Measurements from ENCODE around the gene ADCY9.

The ADCY9 gene

DNA sequence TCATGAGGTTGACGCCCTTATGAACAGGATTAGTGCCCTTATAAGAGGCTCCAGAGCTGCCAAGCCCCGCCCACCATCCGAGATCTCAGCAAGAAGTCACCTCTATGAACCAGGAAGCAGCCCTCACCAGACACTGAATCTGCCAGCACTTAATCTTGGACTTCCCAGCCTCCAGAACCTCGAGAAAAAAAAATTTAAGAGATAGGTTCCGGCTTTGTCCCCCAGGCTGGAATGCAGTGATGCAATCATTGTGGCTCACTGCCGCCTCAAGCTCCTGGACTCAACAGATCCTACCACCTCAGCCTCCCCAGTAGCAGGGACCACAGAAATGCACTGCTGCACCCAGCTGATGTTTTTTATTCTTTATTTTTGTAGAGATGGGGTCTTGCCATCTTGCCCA, 22.5 kb upstream of the ADCY9 start:
- H3K9me3 Mint-ChIP-seq = peaks cover 9% of the 10 kb centered on the region
- peaks cover 3% of the 10 kb centered on the region for H3K36me3 Mint-ChIP-seq (ENCODE audit: low read depth)
- no peak for DNase-seq (ENCODE audit: low spot score)
- peaks cover 18% of the 10 kb centered on the region for H3K4me1 Mint-ChIP-seq (ENCODE audit: low read depth)
- H3K4me3 Mint-ChIP-seq = no peak overlapping the region
- H3K27ac Mint-ChIP-seq = no peak overlapping the region
- H3K27me3 Mint-ChIP-seq (ENCODE audit: low read depth) = peaks cover 5% of the 10 kb centered on the region

DNA sequence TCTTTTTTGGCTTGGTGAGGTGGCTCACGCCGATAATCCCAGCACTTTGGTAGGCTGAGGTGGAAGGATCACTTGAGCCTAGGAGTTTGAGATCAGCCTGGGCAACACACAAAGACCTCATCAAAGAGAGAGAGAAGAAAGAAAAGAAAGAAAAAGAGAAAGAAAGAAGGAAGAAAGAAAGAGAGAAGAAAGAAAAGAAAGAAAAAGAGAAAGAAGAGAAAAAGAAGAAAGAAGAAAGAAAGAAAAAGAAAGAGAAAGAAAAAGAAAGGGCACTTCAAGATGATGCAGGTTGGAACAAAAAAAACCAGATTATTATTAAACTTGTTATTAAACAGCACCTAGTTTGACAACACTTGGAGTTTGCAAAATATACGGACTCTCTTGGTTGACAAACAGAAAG, 21.2 kb upstream of the ADCY9 start:
- Mint-ChIP-seq H3K27ac (no peak overlapping the region), H3K27me3 (ENCODE audit: low read depth) (peaks cover 5% of the 10 kb centered on the region), H3K36me3 (ENCODE audit: low read depth) (peaks cover 3% of the 10 kb centered on the region), H3K9me3 (peaks cover 9% of the 10 kb centered on the region), H3K4me1 (ENCODE audit: low read depth) (peaks cover 16% of the 10 kb centered on the region), H3K4me3 (no peak overlapping the region)
- no peak for DNase-seq (ENCODE audit: low spot score)

DNA sequence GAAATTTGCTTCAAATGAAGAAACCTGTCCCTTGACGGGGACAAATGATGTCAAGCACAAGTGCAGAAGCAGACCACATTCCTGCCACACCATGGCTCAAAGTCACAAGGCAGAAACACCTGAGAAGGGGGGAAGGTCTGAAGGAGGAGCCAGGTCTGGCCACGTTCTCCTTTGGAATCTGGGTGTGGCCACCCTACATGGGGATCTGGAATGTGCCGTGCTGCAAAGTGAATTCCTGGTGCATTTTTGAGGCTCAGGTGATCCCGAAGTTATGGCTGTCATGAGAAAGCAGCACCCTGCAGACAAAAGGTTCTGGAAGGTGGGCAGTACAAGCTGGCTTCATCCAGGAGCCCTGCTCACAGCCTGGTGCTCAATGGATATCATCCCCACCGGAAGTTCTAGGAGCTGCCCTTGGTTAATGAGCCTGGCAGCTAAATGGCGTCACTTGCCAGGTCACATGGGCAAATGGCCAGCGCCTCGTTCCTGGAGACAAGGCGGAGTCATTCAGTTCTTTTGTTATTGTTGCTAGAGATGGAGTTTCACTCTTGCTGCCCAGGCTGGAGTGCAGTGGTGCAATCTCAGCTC, 20.1 kb upstream of the ADCY9 start:
- Mint-ChIP-seq H3K9me3 (peaks cover 9% of the 10 kb centered on the region), H3K36me3 (ENCODE audit: low read depth) (peaks cover 3% of the 10 kb centered on the region), H3K4me1 (ENCODE audit: low read depth) (peaks cover 8% of the 10 kb centered on the region), H3K27me3 (ENCODE audit: low read depth) (peaks cover 6% of the 10 kb centered on the region), H3K27ac (no peak overlapping the region), H3K4me3 (no peak overlapping the region)
- no peak for DNase-seq (ENCODE audit: low spot score)

DNA sequence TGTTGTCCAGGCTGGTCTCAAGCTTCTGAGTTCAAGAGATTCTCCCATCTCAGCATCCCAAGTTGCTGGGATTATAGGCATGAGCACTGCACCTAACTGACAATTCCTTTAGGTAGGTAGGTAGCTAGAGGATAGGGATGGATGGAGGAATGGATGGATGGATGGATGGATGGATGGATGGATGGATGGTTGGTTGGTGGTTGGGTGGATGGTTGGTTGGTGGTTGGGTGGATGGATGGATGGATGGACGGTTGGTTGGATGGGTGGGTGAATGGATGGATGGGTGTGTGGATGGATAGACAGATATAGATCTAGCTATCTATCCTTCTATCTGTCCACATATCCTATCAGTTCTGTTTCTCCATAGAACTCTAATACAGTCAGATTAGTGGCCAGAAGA, 19.3 kb upstream of the ADCY9 start:
- Mint-ChIP-seq H3K27me3 (ENCODE audit: low read depth) (peaks cover 7% of the 10 kb centered on the region), H3K9me3 (peaks cover 8% of the 10 kb centered on the region), H3K4me3 (no peak overlapping the region), H3K36me3 (ENCODE audit: low read depth) (peaks cover 1% of the 10 kb centered on the region), H3K27ac (no peak overlapping the region), H3K4me1 (ENCODE audit: low read depth) (peaks cover 4% of the 10 kb centered on the region)
- no peak for DNase-seq (ENCODE audit: low spot score)

DNA sequence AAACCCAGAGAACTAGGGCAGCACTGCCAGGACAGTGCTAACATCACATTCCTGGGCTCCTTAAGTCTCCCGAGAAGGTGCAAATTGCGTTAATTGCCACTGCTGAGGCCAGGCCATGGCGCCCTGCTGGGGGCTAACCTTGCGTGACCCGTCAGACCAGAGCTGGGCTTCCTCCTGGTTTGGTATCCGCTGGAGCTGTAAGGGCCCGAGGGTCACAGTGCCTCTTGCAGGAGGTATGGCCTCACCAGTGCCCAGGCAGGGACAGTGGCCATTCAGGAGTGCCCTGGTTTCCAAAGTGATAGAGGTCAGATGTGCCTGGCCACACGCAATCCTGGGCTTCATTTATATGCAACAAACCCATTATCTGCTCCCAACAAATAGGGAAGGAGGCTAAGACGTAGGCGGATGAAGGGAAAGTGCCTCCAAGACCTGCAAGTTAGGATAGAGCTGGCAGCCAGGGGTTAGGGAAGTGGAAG, 17.7 kb upstream of the ADCY9 start:
- H3K4me3 Mint-ChIP-seq = no peak overlapping the region
- H3K27me3 Mint-ChIP-seq (ENCODE audit: low read depth) = peaks cover 8% of the 10 kb centered on the region
- no peak overlapping the region for H3K27ac Mint-ChIP-seq
- H3K4me1 Mint-ChIP-seq (ENCODE audit: low read depth) = peaks cover 3% of the 10 kb centered on the region
- no peaks in the 10 kb centered on the region for H3K36me3 Mint-ChIP-seq (ENCODE audit: low read depth)
- DNase-seq (ENCODE audit: low spot score) = no peak
- H3K9me3 Mint-ChIP-seq = no peaks in the 10 kb centered on the region

DNA sequence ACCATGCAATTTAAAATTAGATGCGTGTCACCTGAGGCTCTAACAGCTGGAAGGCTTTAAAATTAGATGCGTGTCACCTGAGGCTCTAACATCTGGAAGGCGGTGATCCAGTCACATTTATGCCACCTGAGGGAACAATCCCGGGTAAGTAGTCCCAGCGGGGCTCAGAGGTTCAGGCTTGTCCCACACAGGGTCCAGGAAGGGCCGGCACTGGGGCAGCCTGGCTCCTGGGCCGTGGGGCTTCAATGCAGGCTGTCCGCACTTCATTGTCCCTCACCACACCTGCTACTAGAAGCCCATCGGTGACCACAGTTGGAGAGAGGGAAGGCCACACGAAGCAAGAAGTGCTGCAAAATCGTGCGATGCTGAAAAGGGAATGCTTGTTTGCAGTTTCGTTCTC, 15.4 kb upstream of the ADCY9 start:
- DNase-seq (ENCODE audit: low spot score) = no peak
- Mint-ChIP-seq H3K27ac (no peak overlapping the region), H3K4me3 (no peak overlapping the region), H3K9me3 (no peaks in the 10 kb centered on the region), H3K4me1 (ENCODE audit: low read depth) (no peaks in the 10 kb centered on the region), H3K36me3 (ENCODE audit: low read depth) (no peaks in the 10 kb centered on the region), H3K27me3 (ENCODE audit: low read depth) (peaks cover 6% of the 10 kb centered on the region)

DNA sequence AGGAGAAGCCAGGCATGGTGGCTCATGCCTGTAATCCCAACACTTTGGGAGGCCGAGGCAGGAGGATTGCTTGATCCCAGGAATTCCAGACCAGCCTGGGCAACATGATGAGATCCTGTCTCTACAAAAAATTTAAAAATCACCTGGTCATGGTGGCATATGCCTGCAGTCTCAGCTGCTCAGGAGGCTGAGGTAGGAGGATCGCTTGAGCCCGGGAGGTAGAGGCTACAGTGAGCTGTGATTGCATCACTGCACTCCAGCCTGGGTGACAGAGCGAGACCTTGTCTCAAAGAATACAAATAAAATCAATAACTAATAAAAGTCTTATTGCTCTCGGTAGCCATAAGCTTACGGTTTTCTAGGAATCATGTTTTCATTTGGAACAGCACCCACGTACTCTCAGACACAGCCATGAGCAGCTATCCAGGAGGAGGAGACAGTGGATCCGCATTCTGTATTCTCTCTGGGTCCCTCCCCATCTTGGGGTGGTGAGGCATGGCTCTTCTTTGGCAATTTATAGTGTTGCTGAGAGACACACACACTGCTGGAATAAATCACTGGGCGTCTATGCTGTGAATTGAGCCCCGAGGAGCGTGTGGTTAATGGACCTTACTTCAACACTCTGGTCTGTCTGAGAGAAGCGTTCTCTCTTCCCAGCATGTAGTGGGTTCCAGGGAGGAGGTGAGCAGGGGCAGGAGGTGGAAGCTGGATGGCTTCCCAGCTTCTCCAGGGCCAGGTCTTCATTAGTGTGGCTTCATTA, 8.5 kb upstream of the ADCY9 start:
- no peaks in the 10 kb centered on the region for H3K36me3 Mint-ChIP-seq (ENCODE audit: low read depth)

DNA sequence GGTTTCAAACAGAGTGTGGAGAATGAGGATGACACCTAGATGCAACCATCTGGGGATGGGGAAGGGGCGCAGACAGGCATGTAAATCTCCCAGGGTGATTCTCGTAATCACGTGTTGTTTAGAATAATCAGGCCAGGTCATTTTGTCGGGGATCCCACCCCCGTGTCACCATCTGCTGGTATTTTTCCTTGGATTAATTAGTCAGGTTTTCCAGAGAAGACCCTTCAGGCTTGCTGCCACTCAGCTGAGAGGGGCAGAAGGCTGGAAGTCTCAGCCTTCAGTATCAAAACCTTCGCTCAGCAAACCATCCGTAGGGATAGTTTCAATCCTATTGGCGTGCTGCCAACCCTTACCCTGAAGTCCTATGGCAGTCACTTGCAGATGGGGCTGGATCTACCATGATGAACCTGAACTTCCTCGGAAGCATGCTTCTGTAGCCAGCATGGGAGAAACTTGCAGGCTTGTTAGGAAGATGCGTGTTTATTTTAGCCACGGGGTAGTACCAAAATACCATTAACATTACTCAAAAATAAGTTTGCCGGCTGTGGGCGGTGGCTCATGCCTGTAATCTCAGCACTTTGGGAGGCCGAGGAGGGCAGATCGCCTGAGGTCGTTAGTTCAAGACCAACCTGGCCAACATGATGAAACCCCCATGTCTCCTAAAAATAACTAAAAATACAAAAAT, 7.5 kb upstream of the ADCY9 start:
- Mint-ChIP-seq H3K9me3 (no peaks in the 10 kb centered on the region), H3K27me3 (ENCODE audit: low read depth) (peaks cover 12% of the 10 kb centered on the region), H3K4me3 (no peak overlapping the region), H3K36me3 (ENCODE audit: low read depth) (no peaks in the 10 kb centered on the region), H3K27ac (no peak overlapping the region), H3K4me1 (ENCODE audit: low read depth) (no peaks in the 10 kb centered on the region)
- no peak for DNase-seq (ENCODE audit: low spot score)

More for the DNA sequence above, 8.5 kb upstream of the ADCY9 start:
- no peak overlapping the region for H3K4me3 Mint-ChIP-seq
- H3K9me3 Mint-ChIP-seq = no peaks in the 10 kb centered on the region
- H3K27me3 Mint-ChIP-seq (ENCODE audit: low read depth) = peaks cover 10% of the 10 kb centered on the region
- H3K4me1 Mint-ChIP-seq (ENCODE audit: low read depth) = no peaks in the 10 kb centered on the region
- no peak for DNase-seq (ENCODE audit: low spot score)
- no peak overlapping the region for H3K27ac Mint-ChIP-seq

DNA sequence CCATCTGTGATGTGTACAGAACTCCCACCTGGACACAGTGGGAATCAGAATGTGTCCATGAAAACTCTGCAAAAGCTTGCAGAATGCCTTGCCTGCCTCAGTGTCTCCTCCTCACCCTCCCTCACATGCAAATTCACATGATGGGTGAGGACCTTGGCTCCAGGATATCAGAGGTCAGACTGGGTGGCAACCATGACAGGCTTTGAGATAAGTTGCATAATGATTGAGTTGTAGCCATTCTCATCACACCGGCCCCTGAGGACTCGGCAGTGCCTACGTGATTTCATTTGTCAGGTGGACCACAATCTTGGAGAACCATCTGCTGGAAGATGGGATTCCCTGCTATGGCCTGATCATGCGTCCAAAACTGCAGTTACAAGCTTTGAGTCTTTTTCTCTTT, 3.9 kb upstream of the ADCY9 start:
- DNase-seq (ENCODE audit: low spot score) = no peak
- Mint-ChIP-seq H3K27ac (no peak overlapping the region), H3K36me3 (ENCODE audit: low read depth) (no peaks in the 10 kb centered on the region), H3K4me3 (no peak overlapping the region), H3K9me3 (no peaks in the 10 kb centered on the region), H3K4me1 (ENCODE audit: low read depth) (peaks cover 6% of the 10 kb centered on the region), H3K27me3 (ENCODE audit: low read depth) (peaks cover 22% of the 10 kb centered on the region)

DNA sequence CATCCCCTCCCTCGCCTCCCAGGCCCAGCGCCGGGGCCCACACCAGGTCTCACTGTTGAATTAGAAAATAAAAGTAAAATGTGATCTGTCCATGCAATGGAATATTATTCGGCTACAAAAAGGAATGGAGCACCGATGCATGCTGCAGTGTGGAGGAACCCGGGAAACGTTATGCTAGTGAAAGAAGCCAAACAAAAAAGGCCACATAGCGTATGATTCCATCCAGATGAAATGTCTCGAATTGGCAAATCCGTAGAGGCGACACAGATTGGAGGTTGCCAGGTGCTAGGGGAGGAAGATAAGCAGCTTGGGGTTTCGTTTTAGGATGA, 972 bp upstream of the ADCY9 start:
- Mint-ChIP-seq H3K36me3 (ENCODE audit: low read depth) (peaks cover 5% of the 10 kb centered on the region), H3K27me3 (ENCODE audit: low read depth) (peaks cover 17% of the 10 kb centered on the region)

DNA sequence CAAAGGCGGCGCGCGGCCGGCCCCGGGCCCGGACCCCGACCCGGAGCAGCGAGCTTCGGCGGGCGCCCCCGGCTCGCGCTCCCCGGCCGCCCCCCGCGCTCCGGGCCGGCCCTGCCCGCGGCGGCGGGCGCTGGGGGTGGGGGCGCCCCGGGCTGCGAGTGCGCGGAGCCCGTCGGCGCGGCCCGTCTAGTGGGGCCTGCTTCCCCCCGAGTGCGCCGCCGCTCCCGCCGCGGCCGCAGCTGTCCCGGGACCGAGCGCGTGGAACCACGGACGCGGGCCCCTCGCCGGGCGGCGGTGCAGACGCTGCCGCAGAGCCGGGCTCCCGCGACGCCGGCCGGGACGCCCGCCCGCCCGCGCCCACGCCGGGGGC, 308 bp downstream of the ADCY9 start:
- no peak for DNase-seq (ENCODE audit: low spot score)
- Mint-ChIP-seq H3K4me3 (peak overlapping the region; percentile 66), H3K27ac (no peak overlapping the region), H3K27me3 (ENCODE audit: low read depth) (peaks cover 17% of the 10 kb centered on the region), H3K36me3 (ENCODE audit: low read depth) (peaks cover 5% of the 10 kb centered on the region), H3K4me1 (ENCODE audit: low read depth) (peaks cover 32% of the 10 kb centered on the region), H3K9me3 (no peaks in the 10 kb centered on the region)

More for the DNA sequence above, 972 bp upstream of the ADCY9 start:
- Mint-ChIP-seq H3K4me1 (ENCODE audit: low read depth) (peaks cover 23% of the 10 kb centered on the region), H3K27ac (peak overlapping the region; percentile 70), H3K4me3 (peak overlapping the region; percentile 84), H3K9me3 (no peaks in the 10 kb centered on the region)
- DNase-seq (ENCODE audit: low spot score) = no peak

DNA sequence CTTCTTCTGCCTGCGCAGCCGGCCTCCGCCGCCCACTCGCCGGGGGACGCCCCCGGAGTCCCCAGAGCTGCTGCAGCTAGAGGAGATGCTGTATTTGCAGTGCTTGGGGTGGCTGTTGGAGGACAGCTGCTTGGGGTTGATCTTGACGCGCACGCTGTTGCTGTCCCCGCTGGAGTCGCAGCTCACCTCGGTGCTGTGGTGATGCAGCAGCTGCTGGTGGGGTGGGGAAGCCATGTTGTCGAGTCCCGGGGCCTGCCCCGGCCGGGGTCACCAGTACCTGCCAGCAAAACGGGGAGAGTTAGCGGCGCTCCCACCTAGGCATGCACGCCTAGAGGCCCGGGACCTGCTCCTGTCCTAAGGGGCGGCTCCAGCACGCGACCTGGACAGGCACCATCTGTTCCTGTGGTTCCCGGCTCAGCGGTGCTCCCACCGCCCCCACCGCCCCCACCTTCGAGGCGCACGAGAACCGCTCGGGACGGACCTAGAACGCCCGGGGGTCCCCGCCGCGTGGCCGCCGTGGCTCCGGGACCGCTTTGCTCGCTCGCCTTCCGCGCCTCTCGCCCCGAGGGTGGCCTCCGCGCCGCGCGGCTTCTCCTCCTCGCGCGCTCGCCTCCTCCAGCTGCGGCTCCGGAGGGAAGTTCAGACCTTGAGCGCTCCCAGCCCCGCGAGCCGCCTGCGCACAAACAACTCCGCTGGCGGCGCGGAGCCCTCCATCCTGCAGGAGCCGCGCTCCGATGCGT, 863 bp downstream of the ADCY9 start:
- Mint-ChIP-seq H3K4me3 (peak overlapping the region; percentile 74), H3K9me3 (no peaks in the 10 kb centered on the region), H3K4me1 (ENCODE audit: low read depth) (peaks cover 32% of the 10 kb centered on the region), H3K27ac (no peak overlapping the region), H3K27me3 (ENCODE audit: low read depth) (peaks cover 13% of the 10 kb centered on the region), H3K36me3 (ENCODE audit: low read depth) (peaks cover 5% of the 10 kb centered on the region)
- peak; percentile 25 for DNase-seq (ENCODE audit: low spot score)

DNA sequence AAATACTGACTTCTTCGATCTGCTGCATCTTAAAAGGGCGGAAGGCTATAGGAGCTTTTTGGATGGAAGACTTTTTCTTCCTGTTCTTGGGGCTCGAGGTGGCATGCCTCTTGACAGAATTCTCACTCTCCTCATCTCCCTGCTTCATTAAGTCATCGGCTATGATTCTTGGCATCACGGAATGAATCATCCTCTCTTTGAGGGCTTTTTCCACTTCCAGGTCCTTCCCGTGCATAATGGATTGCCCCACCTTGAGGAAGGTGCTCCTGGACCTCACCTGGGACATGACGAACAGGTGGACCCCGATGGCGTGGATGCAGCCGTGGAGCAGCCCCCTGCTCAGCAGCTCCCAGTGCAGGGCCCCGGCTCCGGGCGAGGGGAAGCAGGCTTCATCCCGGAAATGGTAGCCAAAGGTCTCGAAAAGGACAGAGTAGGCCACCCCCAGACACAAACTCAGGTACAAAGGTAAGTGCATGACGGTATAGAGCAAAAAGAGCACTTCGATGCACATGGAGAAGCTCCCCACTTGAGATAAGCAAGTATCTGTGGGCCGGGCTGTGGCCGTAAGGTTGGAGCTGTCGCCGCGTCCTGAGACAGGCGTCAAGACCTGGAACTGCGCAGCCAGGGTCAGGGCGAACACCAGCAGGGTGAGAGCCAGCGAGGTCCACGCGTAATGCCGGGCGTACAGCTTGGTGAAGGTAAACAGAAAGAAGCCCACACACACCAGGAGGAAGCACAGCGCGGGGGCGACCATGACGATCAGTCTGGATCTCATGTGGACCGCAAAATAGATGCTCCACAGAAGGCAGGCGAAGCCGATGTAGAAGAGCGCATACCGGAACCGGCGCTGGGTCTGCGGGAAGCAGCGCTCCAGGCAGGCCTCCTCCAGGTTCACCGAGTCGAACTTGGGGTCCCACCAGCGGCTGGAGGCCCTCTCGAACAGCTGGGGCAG, 1.7 kb downstream of the ADCY9 start:
- peaks cover 13% of the 10 kb centered on the region for H3K27me3 Mint-ChIP-seq (ENCODE audit: low read depth)
- no peak overlapping the region for H3K27ac Mint-ChIP-seq
- peaks cover 32% of the 10 kb centered on the region for H3K4me1 Mint-ChIP-seq (ENCODE audit: low read depth)
- H3K9me3 Mint-ChIP-seq = no peaks in the 10 kb centered on the region
- H3K36me3 Mint-ChIP-seq (ENCODE audit: low read depth) = peaks cover 5% of the 10 kb centered on the region
- peak overlapping the region; percentile 74 for H3K4me3 Mint-ChIP-seq
- no peak for DNase-seq (ENCODE audit: low spot score)
